Fibroblast of gingiva (primary cell): Measurements from ENCODE around the gene CMTM1.

ENCODE experiments used
- DNase-seq: peaks from one replicate; pipeline ENCODE4 v3.0.0-alpha.2; 2011; ENCODE audit warnings: low read depth

The CMTM1 gene

GRCh38 chr16:66566051-66566901, at the start of gene CMTM1:
Gene CMTM1 (plus strand): TSS chr16:66566439. CDS start chr16:66566514, 75 bp downstream.
- no peak for DNase-seq

- DNase-seq = no peak
Observed at GRCh38 chr16:66516509-66516807, 49.8 kb upstream of the CMTM1 start.

- DNase-seq = peak; percentile 98
Observed at GRCh38 chr16:66516808-66517585, 49.2 kb upstream of the CMTM1 start.

- DNase-seq = no peak
Observed at GRCh38 chr16:66517586-66518263, 48.5 kb upstream of the CMTM1 start.

GRCh38 chr16:66519482-66520373, 46.5 kb upstream of the CMTM1 start:
- no peak for DNase-seq

- DNase-seq = no peak
Observed at GRCh38 chr16:66520406-66521170, 45.7 kb upstream of the CMTM1 start.

GRCh38 chr16:66521252-66521713, 45.0 kb upstream of the CMTM1 start:
- no peak for DNase-seq

GRCh38 chr16:66521951-66522771, 44.1 kb upstream of the CMTM1 start:
- DNase-seq = no peak

- DNase-seq = no peak
Observed at GRCh38 chr16:66522816-66523590, 43.2 kb upstream of the CMTM1 start.

GRCh38 chr16:66523861-66524354, 42.3 kb upstream of the CMTM1 start:
- DNase-seq = no peak

- no peak for DNase-seq
Observed at GRCh38 chr16:66524601-66525164, 41.6 kb upstream of the CMTM1 start.

GRCh38 chr16:66525396-66526180, 40.7 kb upstream of the CMTM1 start:
- no peak for DNase-seq

- DNase-seq = no peak
Observed at GRCh38 chr16:66528294-66528693, 37.9 kb upstream of the CMTM1 start.

- no peak for DNase-seq
Observed at GRCh38 chr16:66529475-66529874, 36.8 kb upstream of the CMTM1 start.

- DNase-seq = no peak
Observed at GRCh38 chr16:66534376-66534799, 31.9 kb upstream of the CMTM1 start.

GRCh38 chr16:66536525-66536924, 29.7 kb upstream of the CMTM1 start:
- DNase-seq = no peak

- no peak for DNase-seq
Observed at GRCh38 chr16:66537236-66537635, 29.0 kb upstream of the CMTM1 start.

- no peak for DNase-seq
Observed at GRCh38 chr16:66538910-66539309, 27.3 kb upstream of the CMTM1 start.
